Measurements from ENCODE around the gene LFNG.
"Not testable (repeated sequence)": the region's sequence is repeated elsewhere in the genome, so short reads cannot be mapped to it uniquely, and the experiment has no call there.

Gene LFNG

DNA sequence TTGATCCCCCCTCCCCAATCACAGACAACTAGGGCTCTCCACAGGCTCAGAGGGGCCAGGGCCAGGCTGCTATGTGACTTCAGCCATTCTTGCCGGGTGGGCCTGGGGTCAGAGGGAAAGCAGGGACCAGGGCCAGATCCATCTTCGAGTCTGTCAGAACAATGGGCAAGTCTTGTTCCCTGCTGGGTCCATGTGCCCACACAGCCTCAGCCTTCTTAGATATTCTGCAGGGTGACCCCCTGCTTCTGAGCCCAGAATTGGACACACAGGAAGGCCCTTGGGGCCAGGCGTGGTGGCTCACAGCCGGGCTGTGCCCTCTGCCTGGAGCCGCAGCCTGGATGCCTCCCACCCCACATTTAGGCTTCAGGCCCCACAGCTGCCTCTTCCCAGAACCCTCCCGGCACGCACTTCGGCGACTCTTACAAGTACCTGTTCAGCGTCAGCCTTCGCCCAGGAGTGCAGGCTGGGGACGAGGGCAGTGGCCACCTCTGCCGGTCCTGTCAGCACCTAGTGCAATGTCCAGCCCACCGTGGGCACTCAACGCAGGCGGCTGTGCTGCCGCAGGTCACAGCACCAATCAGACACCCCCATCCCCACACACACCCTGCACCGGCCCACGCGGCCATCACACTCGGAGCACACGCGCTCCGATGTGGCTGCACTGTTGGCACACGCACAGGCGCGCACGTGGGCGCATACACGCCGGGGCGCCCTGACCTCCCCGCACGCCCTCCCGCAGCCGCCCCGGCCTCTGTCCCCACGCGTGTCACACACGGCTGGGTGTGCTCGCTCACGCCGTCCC is 11.6 kb downstream of the LFNG start:
- not testable (repeated sequence) for DNase-seq

- DNase-seq: not testable (repeated sequence)
These were observed 12.2 kb downstream of the LFNG start for GRCh38 chr7:2531796-2532110.

GRCh38 chr7:2532199-2532772 is 12.7 kb downstream of the LFNG start:
- DNase-seq: not testable (repeated sequence)

GRCh38 chr7:2532816-2533215 is 13.2 kb downstream of the LFNG start:
- DNase-seq: not testable (repeated sequence)

DNA sequence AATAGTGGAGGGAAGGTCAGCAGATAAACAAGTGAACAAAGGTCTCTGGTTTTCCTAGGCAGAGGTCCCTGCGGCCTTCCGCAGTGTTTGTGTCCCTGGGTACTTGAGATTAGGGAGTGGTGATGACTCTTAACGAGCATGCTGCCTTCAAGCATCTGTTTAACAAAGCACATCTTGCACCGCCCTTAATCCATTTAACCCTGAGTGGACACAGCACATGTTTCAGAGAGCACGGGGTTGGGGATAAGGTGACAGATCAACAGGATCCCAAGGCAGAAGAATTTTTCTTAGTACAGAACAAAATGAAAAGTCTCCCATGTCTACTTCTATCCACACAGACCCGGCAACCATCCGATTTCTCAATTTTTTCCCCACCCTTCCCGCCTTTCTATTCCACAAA is 14.0 kb downstream of the LFNG start:
- DNase-seq: not testable (repeated sequence)

DNA sequence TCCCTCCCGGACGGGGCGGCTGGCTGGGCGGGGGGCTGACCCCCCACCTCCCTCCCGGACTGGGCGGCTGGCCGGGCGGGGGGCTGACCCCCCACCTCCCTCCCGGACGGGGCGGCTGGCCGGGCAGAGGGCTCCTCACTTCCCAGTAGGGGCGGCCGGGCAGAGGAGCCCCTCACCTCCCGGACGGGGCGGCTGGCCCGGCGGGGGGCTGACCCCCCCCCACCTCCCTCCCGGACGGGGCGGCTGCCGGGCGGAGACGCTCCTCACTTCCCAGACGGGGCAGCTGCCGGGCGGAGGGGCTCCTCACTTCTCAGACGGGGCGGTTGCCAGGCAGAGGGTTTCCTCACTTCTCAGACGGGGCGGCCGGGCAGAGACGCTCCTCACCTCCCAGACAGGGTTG is 14.6 kb downstream of the LFNG start:
- not testable (repeated sequence) for DNase-seq

DNA sequence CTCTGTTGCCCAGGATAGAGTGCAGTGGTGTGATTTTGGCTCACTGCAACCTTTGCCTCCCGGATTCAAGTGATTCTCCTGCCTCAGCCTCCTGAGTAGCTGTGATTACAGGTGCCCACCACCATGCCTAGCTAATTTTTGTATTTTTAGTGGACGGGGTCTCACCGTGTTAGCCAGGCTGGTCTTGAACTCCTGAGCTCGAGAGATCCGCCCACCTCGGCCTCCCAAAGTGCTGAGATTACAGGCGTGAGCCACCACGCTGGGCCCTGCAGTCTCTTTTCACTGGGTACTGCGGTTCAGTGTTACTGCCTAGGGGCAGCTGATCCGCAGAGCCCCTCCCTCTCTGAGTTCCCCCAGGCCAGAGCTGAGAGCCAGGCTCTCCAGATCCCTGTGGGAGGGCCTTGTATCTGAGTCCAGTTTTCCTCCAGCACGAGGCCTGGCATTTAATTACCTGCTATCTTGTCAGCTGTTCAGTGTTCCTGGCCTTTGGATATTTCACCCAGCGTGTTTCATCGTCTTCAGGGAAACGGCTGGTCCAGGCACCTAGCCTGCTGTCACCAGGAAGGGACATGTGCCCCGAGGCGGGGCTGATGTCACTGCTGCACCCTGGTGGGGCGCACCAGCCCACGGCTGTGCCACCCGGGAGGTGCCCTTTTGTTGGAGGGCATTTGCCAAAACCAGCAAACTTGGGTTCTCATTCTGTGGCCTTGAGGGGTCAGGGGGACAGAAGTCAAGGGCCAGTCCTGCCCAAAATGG is 16.5 kb downstream of the LFNG start:
- DNase-seq: not testable (repeated sequence)

DNA sequence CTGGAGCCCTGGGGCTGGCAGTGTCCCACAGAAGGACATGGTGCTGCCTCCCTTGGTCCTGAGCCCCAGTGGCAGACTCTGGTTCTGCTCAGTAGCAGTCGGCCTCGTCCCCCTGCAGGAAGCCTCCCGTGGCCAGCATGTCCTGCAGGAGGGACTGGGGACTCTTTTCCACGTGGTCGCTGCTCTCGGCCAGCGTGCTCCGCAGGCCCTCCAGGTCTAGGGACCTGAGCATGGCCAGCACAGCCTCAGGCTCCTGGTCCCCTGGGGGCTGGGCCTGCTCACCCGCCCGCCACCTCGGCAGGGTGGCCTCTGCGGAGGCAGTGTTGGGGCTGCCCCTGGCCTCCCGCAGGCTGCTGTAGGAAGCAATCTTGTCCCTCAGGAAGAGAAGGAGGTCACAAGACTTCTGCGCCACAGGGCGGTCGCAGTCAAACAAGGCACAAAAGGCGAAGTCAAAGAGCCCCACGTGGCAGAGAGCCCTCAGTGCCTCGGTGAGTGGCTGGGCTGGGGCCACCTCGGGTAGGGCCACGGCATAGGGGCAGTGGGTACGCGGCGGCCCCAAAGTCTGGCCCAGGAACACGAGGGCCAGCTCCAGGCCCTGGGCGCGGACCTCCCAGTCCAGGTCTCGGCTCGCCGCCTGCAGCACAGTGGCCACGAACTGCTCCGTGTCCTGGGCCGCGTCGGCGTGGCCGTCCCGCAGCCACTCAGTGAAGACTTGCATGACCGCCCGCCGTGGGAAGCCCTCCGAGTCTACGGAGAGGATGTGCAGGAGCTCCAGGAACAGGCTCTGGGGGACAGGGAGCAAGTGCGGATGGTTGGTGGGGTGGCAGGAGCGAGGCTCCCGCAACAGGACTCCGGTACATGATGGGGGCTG is 18.6 kb downstream of the LFNG start:
- no peak for DNase-seq

DNA sequence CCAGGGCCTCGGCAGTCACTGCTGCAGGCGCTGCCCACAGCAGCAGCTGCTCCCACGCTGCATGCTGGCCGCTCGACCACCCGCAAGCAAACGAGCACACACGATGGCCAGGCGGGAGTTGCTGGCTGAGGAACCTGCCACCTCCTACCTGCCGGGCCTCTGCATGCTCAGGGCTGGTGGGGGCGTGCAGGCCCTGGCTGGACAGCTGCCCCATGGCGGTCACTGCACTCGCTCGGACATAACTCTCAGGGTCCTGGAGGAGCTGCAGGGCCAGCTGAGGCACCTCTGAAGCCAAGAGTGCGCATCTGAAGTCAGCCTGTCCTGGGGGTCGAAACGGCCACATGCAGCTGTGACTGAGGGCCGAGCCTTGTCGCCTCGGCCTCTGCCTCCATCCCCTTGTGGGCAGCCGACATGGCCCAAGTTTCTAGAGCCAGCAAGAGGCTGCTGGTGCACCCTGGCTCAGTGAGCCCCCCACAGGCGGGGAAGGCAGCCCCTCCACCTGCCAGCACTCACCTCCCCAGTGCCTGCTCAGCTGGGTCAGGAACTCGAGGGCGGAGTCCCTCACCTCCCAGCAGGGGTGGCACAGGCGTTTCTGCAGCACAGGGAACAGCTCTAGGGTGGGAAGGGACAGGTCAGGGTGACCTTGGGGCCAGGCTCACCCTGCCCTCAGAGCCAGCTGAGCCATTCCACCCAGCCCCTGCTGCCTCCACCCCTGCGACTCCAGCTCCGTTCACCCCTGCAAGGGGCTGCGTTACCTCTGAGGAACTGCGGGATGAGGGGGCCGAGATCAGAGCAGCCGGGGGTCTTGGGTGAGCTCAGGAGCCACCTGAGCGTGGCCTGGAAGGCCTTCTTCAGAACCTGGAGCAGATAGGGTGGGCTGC is 19.7 kb downstream of the LFNG start:
- DNase-seq: no peak

DNA sequence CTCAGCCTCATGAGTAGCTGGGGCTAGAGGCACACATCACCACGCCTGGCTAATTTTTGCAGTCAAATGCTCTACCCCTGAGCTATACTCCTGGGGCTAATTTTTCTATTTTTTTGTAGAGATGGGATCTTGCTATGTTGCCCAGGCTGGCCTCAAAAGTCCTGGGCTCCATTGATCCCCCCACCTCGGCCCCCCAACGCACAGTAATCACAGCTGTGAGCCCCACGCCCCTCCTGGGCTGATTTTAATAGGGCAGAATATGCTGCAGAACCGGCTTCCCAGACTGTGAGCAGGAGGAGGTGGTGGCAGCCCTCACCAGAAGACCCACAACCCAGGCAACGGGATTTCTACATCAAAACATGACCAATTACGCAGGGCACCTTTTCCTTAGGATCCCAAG is 20.6 kb downstream of the LFNG start:
- DNase-seq: no peak

DNA sequence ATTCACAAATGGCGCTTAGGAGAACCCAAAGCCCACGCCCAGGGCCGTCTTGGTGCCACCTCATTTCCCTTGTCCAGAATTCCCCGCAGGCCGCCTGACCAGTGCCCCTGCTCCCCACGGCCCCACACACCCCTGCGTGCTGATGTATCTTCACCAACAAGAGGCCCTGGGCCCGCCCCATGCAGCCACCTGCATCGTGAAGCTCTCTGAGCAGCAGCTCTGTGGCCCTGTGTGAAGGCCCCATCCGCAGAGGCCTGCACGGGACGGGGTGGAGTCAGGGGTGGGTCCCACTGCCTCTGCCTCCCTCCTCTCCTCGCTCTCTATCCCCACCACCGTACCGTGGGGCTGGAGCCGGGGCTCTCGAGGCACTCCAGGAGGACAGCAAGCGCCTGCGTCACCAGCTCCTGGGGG is 21.1 kb downstream of the LFNG start:
- DNase-seq: no peak

GRCh38 chr7:2541291-2542010 is 21.9 kb downstream of the LFNG start:
- no peak for DNase-seq

GRCh38 chr7:2542011-2542915 is 22.7 kb downstream of the LFNG start:
- DNase-seq: no peak

GRCh38 chr7:2542916-2543871 is 23.6 kb downstream of the LFNG start:
- no peak for DNase-seq

DNA sequence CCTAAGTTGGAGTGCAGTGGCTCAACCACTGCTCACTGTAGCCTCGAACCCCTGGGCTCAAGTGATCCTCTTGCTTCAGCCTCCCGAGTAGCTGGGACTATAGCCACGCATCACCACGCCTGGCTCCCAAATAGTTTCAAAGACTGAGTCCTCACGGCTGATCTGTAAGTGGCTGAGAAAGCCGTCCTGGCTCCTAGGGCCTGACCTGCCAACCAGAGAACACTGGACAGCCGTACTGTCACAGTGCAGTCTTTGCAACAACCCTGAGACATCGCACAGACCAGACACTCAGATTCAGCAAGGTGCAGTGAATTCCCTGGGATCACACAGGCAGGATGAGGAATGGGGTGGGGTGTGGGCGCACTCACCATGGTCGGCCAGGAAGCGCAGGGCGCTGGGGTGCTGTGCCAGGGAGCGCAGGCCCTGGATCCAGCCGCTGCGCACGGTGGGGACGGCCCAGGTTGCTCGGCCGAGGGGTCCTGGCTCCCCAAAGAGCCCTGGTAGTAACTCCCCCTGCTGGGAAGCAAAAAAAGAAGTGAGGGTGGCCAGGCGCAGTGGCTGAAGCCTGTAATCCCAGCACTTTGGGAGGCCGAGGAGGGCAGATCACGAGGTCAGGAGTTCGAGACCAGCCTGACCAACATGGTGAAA is 25.1 kb downstream of the LFNG start:
- DNase-seq: no peak

DNA sequence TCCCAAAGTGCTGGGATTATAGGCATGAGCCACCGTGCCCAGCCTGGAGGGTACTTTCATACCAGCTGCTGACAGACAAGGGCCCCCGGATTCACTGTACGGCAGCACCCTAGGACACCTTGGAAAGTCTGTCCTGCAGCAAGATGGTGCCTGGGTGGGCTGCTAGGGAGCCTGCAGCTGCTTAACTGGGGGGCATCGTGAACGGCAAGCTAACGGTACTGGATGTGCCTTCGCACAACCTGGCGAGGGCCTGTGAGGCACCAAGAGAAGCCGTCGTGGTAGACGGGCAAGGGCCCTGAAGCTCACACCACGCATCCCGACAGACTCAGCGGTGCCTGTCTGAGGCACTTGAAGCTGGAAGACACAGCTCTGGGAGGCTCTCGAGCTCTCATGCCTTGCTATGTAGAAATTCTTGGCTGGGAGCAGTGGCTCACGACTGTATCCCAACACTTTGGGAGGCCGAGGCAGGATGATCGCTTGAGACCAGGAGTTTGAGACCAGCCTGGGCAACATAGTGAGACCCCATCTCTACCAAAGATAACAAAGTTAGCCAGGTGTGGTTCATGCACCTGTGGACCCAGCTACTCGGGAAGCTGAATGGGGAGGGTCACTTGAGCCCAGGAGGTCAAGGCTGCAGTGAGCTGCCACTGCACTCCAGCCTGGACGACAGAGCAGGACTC is 26.3 kb downstream of the LFNG start:
- no peak for DNase-seq

DNA sequence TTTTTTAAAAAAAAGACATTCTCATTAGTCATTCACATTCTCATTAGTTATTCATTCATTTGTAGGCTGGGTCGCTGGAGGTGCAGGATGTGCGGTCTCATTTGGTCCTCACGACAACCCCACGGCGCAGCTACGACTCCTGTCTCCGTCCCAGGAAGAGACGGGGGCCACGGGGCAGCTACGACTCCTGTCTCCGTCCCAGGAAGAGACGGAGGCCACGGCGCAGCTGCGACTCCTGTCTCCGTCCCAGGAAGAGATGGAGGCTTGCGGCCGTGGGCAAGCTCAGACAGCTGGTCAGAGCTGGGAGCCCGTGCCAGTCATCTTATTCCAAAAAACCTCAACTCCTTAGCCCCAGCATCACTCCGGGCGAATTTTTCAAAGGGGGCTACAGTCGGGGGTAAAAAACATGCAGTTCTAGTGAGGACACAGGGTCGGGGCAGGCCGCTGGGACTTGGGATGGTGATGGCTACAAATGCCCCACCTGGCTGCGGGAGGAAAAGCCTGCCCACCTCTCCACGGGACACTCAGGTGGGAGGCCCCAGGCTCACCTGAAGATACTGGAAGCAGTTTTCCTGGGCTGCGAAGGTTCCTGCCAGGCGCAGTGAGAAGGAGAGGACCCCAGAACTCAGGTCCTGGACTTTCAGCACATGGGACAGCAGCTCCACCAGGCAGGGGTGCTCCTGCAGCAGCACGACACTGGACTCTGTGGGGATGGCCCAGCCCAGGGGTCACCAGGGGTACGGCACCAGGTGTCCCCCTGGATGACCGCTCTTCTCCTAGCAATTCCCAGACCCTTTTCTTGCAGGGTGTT is 27.4 kb downstream of the LFNG start:
- DNase-seq: no peak

Measured in suppressor macrophage treated with lipopolysaccharide for 1 hour (primary cell).